ENCODE measurements around the gene CRACR2A.

DNA sequence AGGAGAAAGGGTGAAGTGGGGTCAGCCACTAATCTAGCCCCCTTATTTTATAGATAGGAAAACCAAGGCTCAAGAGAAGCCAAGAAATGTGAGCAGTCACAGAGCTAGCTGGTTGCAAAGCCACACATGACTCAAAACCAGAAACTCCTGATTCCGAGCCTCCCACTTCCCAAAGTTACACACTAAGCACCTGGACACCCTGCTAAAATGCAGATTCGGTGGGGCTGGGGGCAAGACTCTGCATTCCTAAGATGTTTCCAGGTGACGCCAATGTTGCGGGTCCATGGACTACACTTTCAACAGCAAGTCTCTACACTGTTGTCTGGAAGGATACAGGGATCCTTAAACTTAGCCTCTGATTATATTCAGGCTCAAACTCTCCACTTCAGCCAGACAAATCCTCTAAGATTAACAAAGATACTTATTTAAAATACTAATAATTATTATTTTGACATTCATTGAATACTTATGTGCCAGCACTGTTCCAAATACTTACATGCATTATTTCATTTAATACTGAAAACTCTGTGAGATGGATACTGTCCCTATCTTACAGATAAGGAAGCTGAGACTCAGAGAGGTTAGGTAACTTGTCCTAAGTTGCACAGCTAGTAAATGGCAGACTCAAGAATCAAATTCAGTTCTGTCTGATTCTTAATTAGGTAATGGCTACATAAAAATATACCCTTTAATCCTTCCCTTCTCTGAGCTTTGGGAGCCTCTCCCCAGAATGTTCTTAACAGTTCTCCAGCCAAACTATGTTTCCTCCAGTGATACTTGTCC, 81.4 kb downstream of the CRACR2A start:
- TF ChIP-seq, protein P1, sequence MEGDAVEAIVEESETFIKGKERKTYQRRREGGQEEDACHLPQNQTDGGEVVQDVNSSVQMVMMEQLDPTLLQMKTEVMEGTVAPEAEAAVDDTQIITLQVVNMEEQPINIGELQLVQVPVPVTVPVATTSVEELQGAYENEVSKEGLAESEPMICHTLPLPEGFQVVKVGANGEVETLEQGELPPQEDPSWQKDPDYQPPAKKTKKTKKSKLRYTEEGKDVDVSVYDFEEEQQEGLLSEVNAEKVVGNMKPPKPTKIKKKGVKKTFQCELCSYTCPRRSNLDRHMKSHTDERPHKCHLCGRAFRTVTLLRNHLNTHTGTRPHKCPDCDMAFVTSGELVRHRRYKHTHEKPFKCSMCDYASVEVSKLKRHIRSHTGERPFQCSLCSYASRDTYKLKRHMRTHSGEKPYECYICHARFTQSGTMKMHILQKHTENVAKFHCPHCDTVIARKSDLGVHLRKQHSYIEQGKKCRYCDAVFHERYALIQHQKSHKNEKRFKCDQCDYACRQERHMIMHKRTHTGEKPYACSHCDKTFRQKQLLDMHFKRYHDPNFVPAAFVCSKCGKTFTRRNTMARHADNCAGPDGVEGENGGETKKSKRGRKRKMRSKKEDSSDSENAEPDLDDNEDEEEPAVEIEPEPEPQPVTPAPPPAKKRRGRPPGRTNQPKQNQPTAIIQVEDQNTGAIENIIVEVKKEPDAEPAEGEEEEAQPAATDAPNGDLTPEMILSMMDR (conservative IDR thresholded peaks at IDR 0.05 in 1 of 2, IDR thresholded peaks at IDR 0.05 in 1 of 2; ENCODE audit: extremely low read depth in 1 of 2, insufficient read depth in 1 of 2, low read depth in 1 of 2, low read length in 2 of 2): no peak
- no peak for TF ChIP-seq EZH2 (IDR thresholded peaks at IDR 0.05; ENCODE audit: borderline replicate concordance, low read length)

Measured in mammary epithelial cell (primary cell).